GM04503 (cell line): Measurements from ENCODE around the gene PCSK1N.
"Not testable (repeated sequence)": the region's sequence is repeated elsewhere in the genome, so short reads cannot be mapped to it uniquely, and the experiment has no call there.

Source experiments
- DNase-seq: peaks from one replicate; pipeline ENCODE4 v3.0.0-alpha.2; 2012; ENCODE audit warnings: low read depth

PCSK1N gene

GRCh38 chrX:48823053-48823452, 12.4 kb downstream of the PCSK1N start:
- DNase-seq, result no peak

GRCh38 chrX:48819394-48819793, 16.0 kb downstream of the PCSK1N start:
- not testable (repeated sequence) for DNase-seq

- no peak for DNase-seq
Measured at GRCh38 chrX:48818866-48819265, 16.5 kb downstream of the PCSK1N start.

GRCh38 chrX:48818098-48818497, 17.3 kb downstream of the PCSK1N start:
- DNase-seq, result no peak

- DNase-seq, result no peak
Measured at GRCh38 chrX:48816014-48816810, 19.2 kb downstream of the PCSK1N start.

GRCh38 chrX:48815266-48815665, 20.1 kb downstream of the PCSK1N start:
- DNase-seq, result no peak

- DNase-seq, result no peak
Measured at GRCh38 chrX:48814722-48815121, 20.7 kb downstream of the PCSK1N start.

- DNase-seq, result no peak
Measured at GRCh38 chrX:48813644-48814043, 21.8 kb downstream of the PCSK1N start.

- DNase-seq, result no peak
Measured at GRCh38 chrX:48806081-48806480, 29.3 kb downstream of the PCSK1N start.

- no peak for DNase-seq
Measured at GRCh38 chrX:48802905-48803200, 32.6 kb downstream of the PCSK1N start.

GRCh38 chrX:48802089-48802904, 33.1 kb downstream of the PCSK1N start:
- DNase-seq, result peak; percentile 30

GRCh38 chrX:48801280-48802088, 33.9 kb downstream of the PCSK1N start, which contains the start of gene HDAC6:
TSS of gene HDAC6 (plus strand) at chrX:48802067. CDS start at chrX:48802693, 626 bp downstream.
- DNase-seq, result peak; percentile 91

GRCh38 chrX:48800574-48801279, 34.7 kb downstream of the PCSK1N start:
- no peak for DNase-seq

- DNase-seq, result no peak
Measured at GRCh38 chrX:48798318-48798717, 37.1 kb downstream of the PCSK1N start.

GRCh38 chrX:48794911-48795515, 40.4 kb downstream of the PCSK1N start:
- DNase-seq, result peak; percentile 35

GRCh38 chrX:48794340-48794910, 41.0 kb downstream of the PCSK1N start:
- no peak for DNase-seq

- no peak for DNase-seq
Measured at GRCh38 chrX:48793935-48794334, 41.5 kb downstream of the PCSK1N start.

- DNase-seq, result no peak
Measured at GRCh38 chrX:48792219-48792618, 43.2 kb downstream of the PCSK1N start.

GRCh38 chrX:48791063-48791820, 44.2 kb downstream of the PCSK1N start:
- no peak for DNase-seq

- no peak for DNase-seq
Measured at GRCh38 chrX:48790477-48790876, 44.9 kb downstream of the PCSK1N start.
